Hepatocyte (in vitro differentiated cells): ENCODE results near the gene SCYGR1.

ENCODE experiments used
- EZH2phosphoT487 ChIP-seq: fragments of 200-600 bp; sonication (generic); IDR thresholded peaks from one replicate; pipeline ENCODE4 v1.6.1; 2018; ENCODE audit warnings: antibody characterized with exemption, mild to moderate bottlenecking, low read depth, moderate library complexity; ENCODE audit not compliant: unreplicated experiment, severe bottlenecking
- TF ChIP-seq, protein P1 (sequence below): fragments of 200-600 bp; sonication (generic); IDR thresholded peaks from 2 replicates; pipeline ENCODE4 v1.5.1; 2016; ENCODE audit warnings: antibody characterized with exemption, mild to moderate bottlenecking; ENCODE audit not compliant: poor library complexity

DNA sequence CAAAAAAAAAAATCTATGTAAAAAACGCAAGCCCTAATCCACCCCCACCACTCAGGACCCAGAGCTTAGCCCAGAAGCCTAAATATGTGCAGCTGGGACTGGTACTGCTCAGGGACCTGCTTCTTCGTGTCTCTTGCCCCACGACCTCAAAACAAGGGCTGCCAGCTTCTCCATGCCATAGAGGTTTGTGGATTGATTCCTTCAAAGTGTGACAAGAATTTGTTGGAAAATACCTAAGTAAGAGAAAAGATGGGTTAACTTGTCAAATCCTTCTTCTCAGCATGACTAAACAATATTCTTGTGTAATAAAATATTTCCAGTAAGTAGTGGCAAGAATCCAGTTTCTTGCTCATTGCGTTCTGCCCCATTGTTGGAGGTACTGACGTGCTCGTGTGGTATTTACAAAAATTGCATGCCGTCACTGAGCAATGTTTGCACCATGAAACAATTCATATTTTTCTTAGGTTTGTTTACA lies 825 bp upstream of the SCYGR1 start:
- TF ChIP-seq EZH2phosphoT487, result no peak
- TF ChIP-seq, protein P1, sequence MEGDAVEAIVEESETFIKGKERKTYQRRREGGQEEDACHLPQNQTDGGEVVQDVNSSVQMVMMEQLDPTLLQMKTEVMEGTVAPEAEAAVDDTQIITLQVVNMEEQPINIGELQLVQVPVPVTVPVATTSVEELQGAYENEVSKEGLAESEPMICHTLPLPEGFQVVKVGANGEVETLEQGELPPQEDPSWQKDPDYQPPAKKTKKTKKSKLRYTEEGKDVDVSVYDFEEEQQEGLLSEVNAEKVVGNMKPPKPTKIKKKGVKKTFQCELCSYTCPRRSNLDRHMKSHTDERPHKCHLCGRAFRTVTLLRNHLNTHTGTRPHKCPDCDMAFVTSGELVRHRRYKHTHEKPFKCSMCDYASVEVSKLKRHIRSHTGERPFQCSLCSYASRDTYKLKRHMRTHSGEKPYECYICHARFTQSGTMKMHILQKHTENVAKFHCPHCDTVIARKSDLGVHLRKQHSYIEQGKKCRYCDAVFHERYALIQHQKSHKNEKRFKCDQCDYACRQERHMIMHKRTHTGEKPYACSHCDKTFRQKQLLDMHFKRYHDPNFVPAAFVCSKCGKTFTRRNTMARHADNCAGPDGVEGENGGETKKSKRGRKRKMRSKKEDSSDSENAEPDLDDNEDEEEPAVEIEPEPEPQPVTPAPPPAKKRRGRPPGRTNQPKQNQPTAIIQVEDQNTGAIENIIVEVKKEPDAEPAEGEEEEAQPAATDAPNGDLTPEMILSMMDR, result no peak
